Measurements from ENCODE around the gene PPIL3.

PPIL3 gene

GRCh38 chr2:200852605-200853004 is 36.3 kb downstream of the PPIL3 start:
- Histone ChIP-seq H3K4me3 (ENCODE audit: low read length) (no peak overlapping the region), H3K27ac (ENCODE audit: low read length) (no peak overlapping the region), H3K27me3 (ENCODE audit: insufficient read depth, low read length) (no peaks in the 10 kb centered on the region), H3K9me3 (ENCODE audit: insufficient read depth, low read depth, low read length) (no peaks in the 10 kb centered on the region), H3K9ac (ENCODE audit: low read depth, low read length) (no peak overlapping the region), H3K4me1 (ENCODE audit: insufficient read depth, low read length) (no peaks in the 10 kb centered on the region), H3K36me3 (ENCODE audit: insufficient read depth, low read depth, low read length) (peaks cover 68% of the 10 kb centered on the region)

- Histone ChIP-seq H3K9me3 (ENCODE audit: insufficient read depth, low read depth, low read length) (no peaks in the 10 kb centered on the region), H3K27ac (ENCODE audit: low read length) (no peak overlapping the region), H3K9ac (ENCODE audit: low read depth, low read length) (no peak overlapping the region), H3K4me1 (ENCODE audit: insufficient read depth, low read length) (no peaks in the 10 kb centered on the region), H3K36me3 (ENCODE audit: insufficient read depth, low read depth, low read length) (peaks cover 58% of the 10 kb centered on the region), H3K4me3 (ENCODE audit: low read length) (no peak overlapping the region), H3K27me3 (ENCODE audit: insufficient read depth, low read length) (no peaks in the 10 kb centered on the region)
Observed at GRCh38 chr2:200851398-200852248, 37.3 kb downstream of the PPIL3 start.

GRCh38 chr2:200850512-200851256 is 38.2 kb downstream of the PPIL3 start:
- peaks cover 50% of the 10 kb centered on the region for H3K36me3 ChIP-seq (ENCODE audit: insufficient read depth, low read depth, low read length)
- no peak overlapping the region for H3K4me3 ChIP-seq (ENCODE audit: low read length)
- H3K9me3 ChIP-seq (ENCODE audit: insufficient read depth, low read depth, low read length) = no peaks in the 10 kb centered on the region
- no peak overlapping the region for H3K9ac ChIP-seq (ENCODE audit: low read depth, low read length)
- H3K27me3 ChIP-seq (ENCODE audit: insufficient read depth, low read length) = no peaks in the 10 kb centered on the region
- no peak overlapping the region for H3K27ac ChIP-seq (ENCODE audit: low read length)
- H3K4me1 ChIP-seq (ENCODE audit: insufficient read depth, low read length) = no peaks in the 10 kb centered on the region

GRCh38 chr2:200847939-200848338 is 40.9 kb downstream of the PPIL3 start:
- Histone ChIP-seq H3K4me1 (ENCODE audit: insufficient read depth, low read length) (no peaks in the 10 kb centered on the region), H3K27ac (ENCODE audit: low read length) (no peak overlapping the region), H3K9me3 (ENCODE audit: insufficient read depth, low read depth, low read length) (no peaks in the 10 kb centered on the region), H3K4me3 (ENCODE audit: low read length) (no peak overlapping the region), H3K9ac (ENCODE audit: low read depth, low read length) (no peak overlapping the region), H3K36me3 (ENCODE audit: insufficient read depth, low read depth, low read length) (peaks cover 24% of the 10 kb centered on the region), H3K27me3 (ENCODE audit: insufficient read depth, low read length) (no peaks in the 10 kb centered on the region)

GRCh38 chr2:200847269-200847668 is 41.6 kb downstream of the PPIL3 start:
- Histone ChIP-seq H3K36me3 (ENCODE audit: insufficient read depth, low read depth, low read length) (peaks cover 17% of the 10 kb centered on the region), H3K4me1 (ENCODE audit: insufficient read depth, low read length) (no peaks in the 10 kb centered on the region), H3K4me3 (ENCODE audit: low read length) (no peak overlapping the region), H3K9me3 (ENCODE audit: insufficient read depth, low read depth, low read length) (no peaks in the 10 kb centered on the region), H3K27ac (ENCODE audit: low read length) (no peak overlapping the region), H3K9ac (ENCODE audit: low read depth, low read length) (no peak overlapping the region), H3K27me3 (ENCODE audit: insufficient read depth, low read length) (no peaks in the 10 kb centered on the region)

GRCh38 chr2:200845669-200846325 is 43.1 kb downstream of the PPIL3 start:
- Histone ChIP-seq H3K4me1 (ENCODE audit: insufficient read depth, low read length) (no peaks in the 10 kb centered on the region), H3K36me3 (ENCODE audit: insufficient read depth, low read depth, low read length) (peaks cover 2% of the 10 kb centered on the region), H3K4me3 (ENCODE audit: low read length) (no peak overlapping the region), H3K9ac (ENCODE audit: low read depth, low read length) (no peak overlapping the region), H3K9me3 (ENCODE audit: insufficient read depth, low read depth, low read length) (no peaks in the 10 kb centered on the region), H3K27me3 (ENCODE audit: insufficient read depth, low read length) (no peaks in the 10 kb centered on the region), H3K27ac (ENCODE audit: low read length) (no peak overlapping the region)

GRCh38 chr2:200845194-200845593 is 43.7 kb downstream of the PPIL3 start:
- H3K27me3 ChIP-seq (ENCODE audit: insufficient read depth, low read length) = no peaks in the 10 kb centered on the region
- H3K9me3 ChIP-seq (ENCODE audit: insufficient read depth, low read depth, low read length) = no peaks in the 10 kb centered on the region
- no peak overlapping the region for H3K9ac ChIP-seq (ENCODE audit: low read depth, low read length)
- H3K4me1 ChIP-seq (ENCODE audit: insufficient read depth, low read length) = no peaks in the 10 kb centered on the region
- no peak overlapping the region for H3K4me3 ChIP-seq (ENCODE audit: low read length)
- H3K36me3 ChIP-seq (ENCODE audit: insufficient read depth, low read depth, low read length) = no peaks in the 10 kb centered on the region
- no peak overlapping the region for H3K27ac ChIP-seq (ENCODE audit: low read length)

GRCh38 chr2:200843993-200844948 is 44.6 kb downstream of the PPIL3 start:
- Histone ChIP-seq H3K4me1 (ENCODE audit: insufficient read depth, low read length) (0 out of 2 replicates have a peak, but pooled peaks cover 3% of the 10 kb centered on the region), H3K9ac (ENCODE audit: low read depth, low read length) (no peak overlapping the region), H3K36me3 (ENCODE audit: insufficient read depth, low read depth, low read length) (no peaks in the 10 kb centered on the region), H3K4me3 (ENCODE audit: low read length) (no peak overlapping the region), H3K9me3 (ENCODE audit: insufficient read depth, low read depth, low read length) (no peaks in the 10 kb centered on the region), H3K27ac (ENCODE audit: low read length) (no peak overlapping the region), H3K27me3 (ENCODE audit: insufficient read depth, low read length) (no peaks in the 10 kb centered on the region)

GRCh38 chr2:200839513-200839912 is 49.4 kb downstream of the PPIL3 start:
- no peak overlapping the region for H3K9ac ChIP-seq (ENCODE audit: low read depth, low read length)
- H3K4me3 ChIP-seq (ENCODE audit: low read length) = no peak overlapping the region
- peaks cover 15% of the 10 kb centered on the region for H3K9me3 ChIP-seq (ENCODE audit: insufficient read depth, low read depth, low read length)
- no peaks in the 10 kb centered on the region for H3K27me3 ChIP-seq (ENCODE audit: insufficient read depth, low read length)
- H3K36me3 ChIP-seq (ENCODE audit: insufficient read depth, low read depth, low read length) = no peaks in the 10 kb centered on the region
- H3K27ac ChIP-seq (ENCODE audit: low read length) = no peak overlapping the region
- 0 out of 2 replicates have a peak, but pooled peaks cover 4% of the 10 kb centered on the region for H3K4me1 ChIP-seq (ENCODE audit: insufficient read depth, low read length)

- H3K4me3 ChIP-seq (ENCODE audit: low read length) = no peak overlapping the region
- H3K27me3 ChIP-seq (ENCODE audit: insufficient read depth, low read length) = no peaks in the 10 kb centered on the region
- no peak overlapping the region for H3K9ac ChIP-seq (ENCODE audit: low read depth, low read length)
- 0 out of 2 replicates have a peak, but pooled peaks cover 4% of the 10 kb centered on the region for H3K4me1 ChIP-seq (ENCODE audit: insufficient read depth, low read length)
- peaks cover 15% of the 10 kb centered on the region for H3K9me3 ChIP-seq (ENCODE audit: insufficient read depth, low read depth, low read length)
- no peaks in the 10 kb centered on the region for H3K36me3 ChIP-seq (ENCODE audit: insufficient read depth, low read depth, low read length)
- H3K27ac ChIP-seq (ENCODE audit: low read length) = no peak overlapping the region
Observed at GRCh38 chr2:200834701-200835100, 54.2 kb downstream of the PPIL3 start.

GRCh38 chr2:200829258-200829655 is 59.6 kb downstream of the PPIL3 start:
- H3K36me3 ChIP-seq (ENCODE audit: insufficient read depth, low read depth, low read length) = peaks cover 2% of the 10 kb centered on the region
- H3K9ac ChIP-seq (ENCODE audit: low read depth, low read length) = no peak overlapping the region
- H3K9me3 ChIP-seq (ENCODE audit: insufficient read depth, low read depth, low read length) = no peaks in the 10 kb centered on the region
- no peak overlapping the region for H3K4me3 ChIP-seq (ENCODE audit: low read length)
- no peaks in the 10 kb centered on the region for H3K27me3 ChIP-seq (ENCODE audit: insufficient read depth, low read length)
- no peak overlapping the region for H3K27ac ChIP-seq (ENCODE audit: low read length)
- H3K4me1 ChIP-seq (ENCODE audit: insufficient read depth, low read length) = no peaks in the 10 kb centered on the region

Measured in iPS-20b (cell line).